C4-2B (cell line): ENCODE results near the gene SORCS1.

Source experiments
- CTCF ChIP-seq: fragments of 450-650 bp; conservative IDR thresholded peaks from 2 replicates; pipeline ENCODE4 v1.5.1; 2017; ENCODE audit warnings: mild to moderate bottlenecking
- ZFX ChIP-seq: fragments of 450-650 bp; IDR thresholded peaks from 2 replicates; pipeline ENCODE4 v1.6.1; 2017

GRCh38 chr10:106772957-106773356, 391.5 kb downstream of the SORCS1 start:
- TF ChIP-seq ZFX (no peak), CTCF (no peak)
